Erythroblast (primary cell): ENCODE data around the gene LHFPL2.

Experiments
- GATA1 ChIP-seq: IDR thresholded peaks from 2 replicates; pipeline ENCODE4 v1.6.1; 2011; ENCODE audit warnings: low read depth, mild to moderate bottlenecking, control low read depth, low read length, moderate library complexity
- POLR2A ChIP-seq: IDR thresholded peaks from 2 replicates; pipeline ENCODE4 v1.6.1; 2011; ENCODE audit warnings: mild to moderate bottlenecking, low read length

DNA sequence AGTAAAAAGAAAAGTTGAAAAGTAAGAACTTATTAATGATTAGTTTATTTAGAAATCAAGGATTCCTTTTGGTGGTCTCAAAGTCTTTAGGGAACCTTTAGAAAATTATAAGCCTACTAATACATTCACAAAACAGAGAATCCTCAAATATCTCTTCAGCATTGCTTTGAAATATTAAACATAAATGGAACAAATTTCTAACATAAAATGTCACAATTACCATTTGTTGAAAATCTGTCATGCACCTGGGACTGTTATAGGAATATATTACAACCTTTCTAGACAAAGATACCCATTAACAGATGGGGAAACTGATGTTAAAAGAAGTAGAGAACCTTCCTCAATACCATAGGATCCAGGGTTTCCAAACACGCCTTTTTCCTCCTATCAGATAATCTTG, 83.2 kb downstream of the LHFPL2 start:
- TF ChIP-seq POLR2A (no peak), GATA1 (no peak)
